Activated CD4-positive, alpha-beta T cell treated with anti-CD3 and anti-CD28 coated beads for 48 hours (primary cell): Measurements from ENCODE around the gene TMEM72.

Experiments used
- DNase-seq: peaks from one replicate; pipeline ENCODE4 v3.0.0-alpha.2; 2020

TMEM72 gene

GRCh38 chr10:44935201-44935965 lies 24.2 kb downstream of the TMEM72 start:
- DNase-seq, result no peak

GRCh38 chr10:44935966-44936295 lies 24.8 kb downstream of the TMEM72 start:
- DNase-seq, result no peak

GRCh38 chr10:44936314-44936975 lies 25.3 kb downstream of the TMEM72 start:
- DNase-seq, result no peak

GRCh38 chr10:44937196-44938005 lies 26.3 kb downstream of the TMEM72 start:
- no peak for DNase-seq

- no peak for DNase-seq
Measured at GRCh38 chr10:44938956-44939355, 27.8 kb downstream of the TMEM72 start.

GRCh38 chr10:44939691-44940401 lies 28.7 kb downstream of the TMEM72 start:
- DNase-seq, result no peak

GRCh38 chr10:44944354-44944753 lies 33.2 kb downstream of the TMEM72 start:
- DNase-seq, result no peak

GRCh38 chr10:44946205-44946604 lies 35.1 kb downstream of the TMEM72 start:
- DNase-seq, result no peak

- no peak for DNase-seq
Measured at GRCh38 chr10:44947371-44948152, 36.4 kb downstream of the TMEM72 start.

- no peak for DNase-seq
Measured at GRCh38 chr10:44948642-44949041, 37.5 kb downstream of the TMEM72 start.

GRCh38 chr10:44949127-44949802 lies 38.1 kb downstream of the TMEM72 start:
- no peak for DNase-seq

- DNase-seq, result no peak
Measured at GRCh38 chr10:44949915-44950314, 38.8 kb downstream of the TMEM72 start.

- DNase-seq, result no peak
Measured at GRCh38 chr10:44950326-44951225, 39.4 kb downstream of the TMEM72 start.

- DNase-seq, result no peak
Measured at GRCh38 chr10:44951576-44952226, 40.6 kb downstream of the TMEM72 start.

GRCh38 chr10:44952779-44953231 lies 41.7 kb downstream of the TMEM72 start:
- no peak for DNase-seq

- no peak for DNase-seq
Measured at GRCh38 chr10:44954042-44954441, 42.9 kb downstream of the TMEM72 start.

- DNase-seq, result no peak
Measured at GRCh38 chr10:44954962-44955361, 43.8 kb downstream of the TMEM72 start.

GRCh38 chr10:44955413-44956070 lies 44.4 kb downstream of the TMEM72 start:
- no peak for DNase-seq

GRCh38 chr10:44956226-44956625 lies 45.1 kb downstream of the TMEM72 start:
- no peak for DNase-seq
